Measurements from ENCODE around the gene ATG16L1.

Gene ATG16L1

DNA sequence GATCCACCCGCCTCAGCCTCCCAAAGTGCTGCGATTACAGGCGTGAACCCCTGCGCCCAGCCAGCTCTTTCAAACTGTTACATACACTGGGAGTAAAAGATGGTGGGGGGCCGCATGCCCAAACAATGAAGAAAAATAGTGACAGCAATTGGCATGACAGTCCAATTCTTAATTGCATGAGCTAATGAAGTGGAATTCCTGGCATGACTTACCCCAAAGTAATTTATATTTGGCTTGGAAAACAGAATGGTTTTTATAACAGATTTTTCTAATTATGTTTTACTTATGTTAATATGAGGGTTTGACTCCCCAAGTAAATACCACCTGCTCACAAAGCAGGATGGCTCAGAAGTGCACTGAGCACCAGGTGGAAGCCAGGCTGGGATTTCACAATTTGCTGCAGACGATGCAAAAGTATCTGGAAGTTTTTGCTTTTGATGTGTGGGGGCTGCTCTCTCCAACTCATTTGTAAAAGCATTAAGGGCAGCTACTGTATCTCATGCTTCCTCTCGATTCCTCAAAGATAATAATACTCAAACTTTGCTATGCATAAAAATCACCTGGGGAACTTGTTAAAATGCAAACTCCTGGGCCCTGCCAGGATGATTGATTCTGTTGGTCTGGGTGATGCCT is 24.0 kb upstream of the ATG16L1 start:
- no peak for DNase-seq

DNA sequence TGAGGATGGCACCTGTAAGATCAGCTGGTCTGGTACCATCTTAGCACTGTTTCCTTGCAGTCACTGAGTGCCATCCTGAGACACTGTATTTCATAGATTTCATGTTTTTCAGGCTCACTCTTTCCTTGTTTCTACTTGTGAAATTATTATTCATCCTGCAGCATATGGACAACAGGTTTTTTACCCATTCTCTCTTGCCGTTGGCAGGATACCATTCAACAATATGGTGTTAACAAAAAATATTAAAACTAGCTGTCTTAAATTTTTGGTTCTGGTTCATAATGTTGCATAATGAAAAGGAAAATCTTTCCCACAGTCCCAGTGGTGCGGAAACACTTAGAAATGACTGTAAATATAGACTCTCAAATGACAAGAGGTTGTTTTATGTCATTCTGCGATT is 23.1 kb upstream of the ATG16L1 start:
- DNase-seq: no peak

DNA sequence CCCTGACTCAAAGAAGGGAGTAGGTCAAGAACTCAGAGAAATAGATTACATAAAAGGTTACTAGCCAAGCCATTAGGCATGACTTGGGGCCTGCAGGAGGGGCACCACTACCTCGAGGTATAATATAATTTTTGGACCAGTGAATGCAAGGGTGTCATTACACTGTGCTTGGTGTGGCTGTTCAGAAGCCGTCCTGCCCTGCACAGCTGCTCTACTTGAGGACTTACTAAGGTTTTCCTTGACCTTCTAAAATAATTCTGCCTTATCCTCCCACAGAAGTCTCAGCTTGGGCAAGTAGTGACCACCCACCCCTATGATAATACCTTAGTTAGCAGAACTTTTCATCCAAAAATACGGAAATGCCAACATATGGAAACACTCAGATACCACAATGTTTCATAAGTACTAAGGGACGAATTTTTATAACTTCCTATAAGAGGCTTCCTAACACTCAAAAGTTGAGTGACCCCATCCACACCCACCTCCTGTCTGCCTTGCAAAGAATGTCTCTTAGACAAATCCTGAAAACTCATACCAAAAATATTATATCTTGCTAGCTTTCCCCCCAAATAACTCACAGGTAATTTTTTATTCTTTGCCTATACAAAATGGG is 17.7 kb upstream of the ATG16L1 start:
- DNase-seq: no peak

DNA sequence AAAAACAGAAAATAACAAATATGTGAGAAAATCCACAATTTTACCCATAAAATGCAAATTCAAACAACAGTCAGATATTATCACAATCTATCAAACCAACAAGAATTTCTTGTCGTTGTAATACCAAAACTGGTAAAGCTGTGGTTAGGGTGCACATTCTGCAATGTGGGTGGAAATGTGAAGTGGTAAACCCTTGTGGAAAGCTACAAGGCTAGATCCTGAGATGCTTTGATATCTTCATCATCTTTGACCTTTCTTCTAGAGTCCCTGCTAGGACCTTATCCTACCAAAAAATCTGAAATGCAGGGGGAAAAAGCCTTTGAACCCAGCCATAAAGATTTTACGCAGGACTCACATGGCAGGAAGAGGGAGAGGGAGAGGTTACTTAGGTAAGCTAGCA is 17.2 kb upstream of the ATG16L1 start:
- no peak for DNase-seq

DNA sequence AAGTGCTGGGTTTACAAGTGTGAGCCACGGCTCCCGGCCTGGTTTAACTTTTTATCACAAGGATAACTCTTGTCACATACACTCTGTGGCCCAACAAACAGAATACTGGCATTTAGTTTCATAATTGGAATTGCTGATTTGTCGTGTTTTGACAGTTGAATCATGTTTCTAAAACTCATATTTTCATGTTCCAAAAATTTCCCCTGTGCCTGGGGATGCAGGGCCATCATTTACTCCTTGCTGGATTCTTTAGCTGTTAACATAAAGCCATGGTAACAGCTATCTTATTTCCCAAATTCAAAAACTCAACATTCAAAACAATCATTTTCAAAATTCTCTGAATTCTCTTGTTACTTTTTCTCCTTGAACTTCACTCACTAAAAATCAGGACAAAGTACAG is 16.5 kb upstream of the ATG16L1 start:
- DNase-seq: no peak

DNA sequence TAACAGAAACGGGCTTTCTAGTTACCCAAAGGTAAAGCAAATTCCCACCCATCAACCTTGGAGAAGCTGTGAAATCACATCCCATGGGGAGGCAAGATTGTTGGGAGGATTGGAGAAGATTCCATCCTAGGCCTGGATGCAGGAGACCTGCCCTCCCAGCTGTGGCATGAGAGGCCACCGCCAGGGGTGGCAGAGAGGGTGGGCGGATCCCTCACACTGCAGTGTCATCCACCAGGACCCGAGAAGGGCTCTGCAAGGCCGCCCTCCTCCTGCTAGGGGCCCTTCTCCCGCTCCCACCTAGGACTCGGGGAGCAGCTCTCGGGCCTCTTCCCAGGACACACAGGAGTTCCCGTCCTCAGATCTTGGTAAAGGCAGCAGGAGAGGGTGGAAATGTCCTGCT is 15.5 kb upstream of the ATG16L1 start:
- DNase-seq: no peak

DNA sequence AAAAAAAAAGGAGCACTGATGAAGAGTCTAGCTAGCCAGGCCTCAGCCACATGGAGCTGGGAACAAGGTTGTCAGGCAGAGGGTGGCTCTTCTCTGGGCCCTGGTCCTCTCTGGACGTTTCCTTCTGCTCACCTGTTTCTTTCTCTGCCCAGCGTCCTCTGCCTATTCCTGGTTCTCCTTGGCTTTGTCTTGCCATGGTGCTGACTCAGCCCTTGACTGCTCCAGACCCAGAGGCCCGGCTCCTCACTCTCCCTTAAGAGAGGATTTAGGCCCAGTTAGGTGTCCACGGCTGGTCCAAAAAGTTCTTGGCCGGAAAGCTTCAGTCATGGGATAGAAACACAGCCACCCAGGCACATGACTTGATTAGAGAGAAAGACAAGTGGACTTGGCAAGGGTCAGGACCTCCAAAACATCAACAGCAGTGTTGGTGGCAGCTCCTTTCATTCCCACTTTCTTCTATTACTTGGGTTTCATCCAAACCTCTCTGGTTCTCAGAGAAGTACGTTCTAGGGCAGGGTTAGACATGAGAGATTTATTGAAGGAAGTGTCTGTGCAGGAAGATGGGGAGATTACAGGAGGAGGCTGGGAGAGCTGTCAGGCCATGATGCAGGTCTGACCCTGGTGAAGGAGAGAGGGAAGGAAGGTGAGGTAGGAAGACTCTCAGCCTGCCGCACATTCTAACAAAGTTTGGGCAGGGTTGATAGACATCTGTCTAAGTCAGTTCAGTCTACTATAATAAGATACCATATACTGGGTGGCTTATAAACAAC is 14.5 kb upstream of the ATG16L1 start:
- no peak for DNase-seq

DNA sequence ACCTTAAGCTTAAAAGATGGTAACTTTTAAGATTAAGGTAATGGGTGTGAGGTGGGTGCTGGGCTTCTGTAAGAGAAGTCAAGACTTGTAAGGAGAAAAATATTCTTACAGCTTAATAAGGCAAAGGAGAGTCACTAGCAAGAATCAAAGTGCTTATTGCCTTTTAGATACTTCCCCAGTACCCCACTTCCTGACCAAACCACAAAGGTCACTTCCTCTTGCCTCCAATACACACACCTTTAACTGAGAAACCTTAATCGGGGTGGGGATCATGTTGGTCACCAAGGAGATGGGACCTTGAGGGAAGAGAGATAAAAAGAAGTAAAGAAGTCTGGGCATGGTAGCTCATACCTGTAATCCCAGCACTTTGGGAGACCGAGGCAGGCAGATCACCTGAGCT is 10.6 kb upstream of the ATG16L1 start:
- DNase-seq: no peak

DNA sequence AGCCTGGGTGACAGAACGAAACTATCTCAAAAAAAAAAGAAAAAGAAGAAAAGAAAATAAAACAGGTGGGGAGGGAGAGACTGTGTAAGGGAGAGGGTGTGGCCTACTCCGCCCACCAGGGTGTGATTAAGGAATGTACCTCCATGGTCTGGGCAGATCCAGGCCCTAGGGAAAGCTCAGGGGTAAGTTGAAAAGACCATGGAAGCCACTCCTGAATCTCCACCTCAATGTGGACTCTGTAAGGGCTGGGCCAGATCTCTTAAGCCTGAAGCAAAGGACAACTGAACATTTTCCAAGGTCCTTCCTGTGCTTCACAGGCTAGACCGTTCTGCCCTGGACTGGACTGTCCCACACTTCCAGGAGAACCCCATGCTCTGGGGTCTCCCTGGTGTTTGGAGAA is 9.7 kb upstream of the ATG16L1 start:
- no peak for DNase-seq

DNA sequence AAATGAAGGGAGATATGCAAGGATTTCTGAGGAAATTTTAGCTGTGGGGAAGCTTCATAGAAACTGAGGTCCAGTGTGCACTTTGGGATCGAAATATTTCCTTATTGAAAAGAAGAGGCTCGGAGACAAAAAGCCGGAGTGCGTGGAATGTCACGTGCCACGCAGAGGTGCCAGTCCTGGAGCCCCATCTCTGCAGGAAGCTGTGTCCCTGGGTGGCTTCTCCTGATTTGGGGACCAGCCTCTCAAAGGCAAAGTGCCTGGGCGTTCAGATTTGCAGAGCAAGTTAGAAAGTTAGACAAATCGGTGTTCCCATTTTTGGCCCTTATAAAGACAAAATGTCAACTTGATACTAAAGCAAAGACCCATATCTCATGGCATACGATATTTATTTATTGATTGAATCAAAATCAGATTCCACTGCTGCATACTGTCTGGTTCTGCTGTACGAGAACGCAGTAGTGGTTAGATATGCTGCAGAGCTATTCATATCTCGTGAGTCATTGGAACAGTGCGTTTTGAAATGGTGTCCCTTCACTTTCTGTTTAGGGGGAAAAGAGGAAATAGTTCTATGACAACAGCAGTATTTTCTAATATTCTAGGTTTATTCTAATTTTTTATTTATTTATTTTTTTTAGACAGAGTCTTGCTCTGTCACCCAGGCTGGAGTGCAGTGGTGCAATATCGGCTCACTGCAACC is 9.1 kb upstream of the ATG16L1 start:
- DNase-seq: no peak

DNA sequence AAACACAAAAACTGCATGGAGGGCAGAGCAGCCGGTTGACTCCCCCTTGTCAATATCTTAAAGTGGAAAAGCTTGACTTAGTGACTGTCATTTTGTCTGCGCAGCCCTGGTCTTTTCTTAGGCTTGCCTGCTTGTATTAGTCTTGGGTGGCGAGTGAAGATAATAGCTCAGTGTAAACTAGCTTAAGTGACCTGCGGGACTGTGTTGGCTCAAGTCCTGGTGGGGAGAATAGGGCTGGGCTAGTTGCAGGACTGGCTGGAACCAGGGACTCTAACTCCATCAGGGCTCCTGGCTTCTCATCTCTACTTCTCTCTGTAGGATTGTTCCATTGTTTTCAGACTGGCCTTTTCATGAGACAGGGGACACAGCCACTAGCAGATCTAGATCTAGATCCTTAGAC is 8.1 kb upstream of the ATG16L1 start:
- no peak for DNase-seq

DNA sequence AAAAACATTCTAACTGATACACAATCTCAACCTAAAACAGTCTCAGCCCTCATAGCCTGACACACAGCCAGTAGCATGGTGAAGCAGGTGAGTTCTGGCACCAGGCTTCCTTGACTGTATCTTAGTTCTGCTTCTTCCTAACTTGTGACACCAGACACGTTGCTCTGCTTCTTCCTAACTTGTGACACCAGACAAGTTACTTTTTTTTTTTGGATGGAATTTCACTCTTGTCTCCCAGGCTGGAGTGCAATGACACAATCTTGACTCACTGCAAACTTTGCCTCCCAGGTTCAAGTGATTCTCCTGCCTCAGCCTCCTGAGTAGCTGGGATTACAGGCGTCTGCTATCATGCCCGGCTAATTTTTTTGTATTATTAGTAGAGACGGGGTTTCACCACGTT is 6.7 kb upstream of the ATG16L1 start:
- DNase-seq: no peak

DNA sequence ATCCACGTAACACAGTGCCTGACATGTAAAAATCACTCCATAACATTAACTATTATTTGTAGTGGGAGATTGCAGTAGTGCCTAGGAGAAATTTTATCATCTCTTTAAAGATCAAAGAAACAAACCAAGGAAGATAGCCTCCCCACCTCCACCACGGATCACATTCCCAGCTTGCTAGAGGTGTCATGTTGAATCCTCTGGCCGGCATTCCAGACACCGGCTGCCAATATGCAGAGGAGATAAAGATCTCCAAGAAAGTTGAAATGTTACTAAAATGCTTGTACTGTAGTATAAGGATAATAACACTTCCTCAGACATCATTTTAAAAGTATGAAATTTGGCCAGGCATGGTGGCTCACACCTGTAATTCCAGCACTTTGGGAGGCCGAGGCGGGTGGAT is 6.1 kb upstream of the ATG16L1 start:
- DNase-seq: no peak

DNA sequence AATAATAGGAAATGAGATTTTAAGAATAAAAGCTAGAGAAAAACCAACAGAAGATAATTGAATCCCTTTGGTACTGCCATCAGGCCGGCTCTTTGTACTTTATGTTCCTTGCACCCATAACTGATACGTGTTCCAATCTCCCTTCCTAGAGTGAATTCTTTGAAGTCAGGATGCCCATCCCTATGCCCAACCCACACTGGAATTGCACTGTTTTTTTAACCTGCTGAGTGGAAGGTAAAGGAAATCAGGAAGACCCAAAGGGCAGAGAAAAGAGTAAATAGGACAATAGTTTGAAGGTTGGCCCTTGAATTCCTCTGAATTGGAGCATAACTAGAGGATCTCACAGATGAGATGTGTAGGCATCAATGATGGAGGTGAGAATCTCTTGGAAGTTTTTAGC is 4.4 kb upstream of the ATG16L1 start:
- DNase-seq: no peak

DNA sequence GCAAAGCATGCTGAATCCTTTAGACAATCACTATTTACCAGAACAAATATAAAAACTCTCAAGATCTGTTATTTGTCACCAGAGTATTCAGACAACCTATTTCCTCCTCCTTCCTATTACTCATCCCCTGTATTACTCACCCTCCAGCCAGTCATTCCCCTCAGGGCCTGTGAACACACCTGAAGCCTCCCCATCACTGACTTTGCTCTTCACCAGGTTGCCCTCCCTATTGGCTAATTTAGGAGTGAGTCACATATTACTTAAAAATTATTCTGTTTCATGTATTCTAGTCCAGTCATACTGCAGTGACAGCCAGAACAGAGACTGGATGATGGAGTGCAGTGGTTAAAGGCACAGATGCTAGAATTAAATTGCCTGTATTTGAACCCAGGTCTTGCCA is 3.7 kb upstream of the ATG16L1 start:
- peak; percentile 3 for DNase-seq

DNA sequence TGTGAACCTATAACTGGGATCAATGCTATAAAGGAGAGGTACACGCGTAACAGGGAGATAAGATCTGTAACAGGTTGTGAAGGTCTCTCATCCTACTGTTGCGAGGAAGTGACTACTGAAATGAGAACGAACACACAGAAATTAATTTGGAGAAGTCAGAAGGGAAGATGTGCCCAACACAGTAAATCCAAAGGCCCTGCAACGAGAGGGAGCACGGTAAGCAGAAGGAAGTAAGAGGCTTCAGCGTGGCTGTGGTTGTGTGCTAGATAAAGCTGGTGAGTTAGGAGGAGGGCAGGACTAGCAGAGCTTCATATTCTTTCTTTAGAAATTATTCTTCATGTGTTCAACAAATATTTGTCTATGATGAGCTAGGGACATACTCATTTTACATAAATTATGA is 2.5 kb upstream of the ATG16L1 start:
- no peak for DNase-seq

DNA sequence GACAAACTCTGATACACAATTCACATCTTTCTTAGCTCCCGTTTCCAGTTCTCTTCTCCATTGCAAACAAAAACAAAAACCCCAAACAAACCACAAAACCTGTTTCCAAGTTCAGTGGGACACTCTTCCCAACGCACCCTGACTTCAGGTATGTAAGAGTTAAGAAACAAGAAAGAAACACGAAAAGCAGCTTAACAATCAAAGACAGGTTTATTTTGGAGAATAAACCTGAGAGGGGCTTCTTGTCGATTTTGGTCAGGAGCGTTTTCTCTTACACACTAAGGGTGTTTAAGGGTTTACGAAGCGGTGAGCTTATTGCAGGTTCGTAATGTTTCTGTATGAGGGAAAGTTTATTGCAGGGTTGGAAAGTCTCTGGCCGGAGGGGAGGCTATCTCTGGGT is 905 bp upstream of the ATG16L1 start:
- no peak for DNase-seq

DNA sequence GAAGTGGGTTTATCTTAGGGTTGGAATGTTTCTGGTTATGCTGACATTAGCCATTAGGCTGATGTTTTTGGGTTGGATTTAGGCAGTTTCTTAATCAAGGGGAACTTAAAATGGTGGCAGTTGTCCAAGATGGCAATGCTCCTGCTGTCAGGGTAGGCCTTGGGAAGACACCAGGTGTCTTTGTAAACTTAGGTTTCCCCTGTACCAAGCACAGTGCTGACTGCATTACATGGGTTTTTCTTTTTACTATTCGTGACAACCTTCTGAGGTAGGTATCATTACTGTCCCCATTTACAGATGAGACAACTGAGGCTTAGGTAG is 528 bp upstream of the ATG16L1 start:
- no peak for DNase-seq

DNA sequence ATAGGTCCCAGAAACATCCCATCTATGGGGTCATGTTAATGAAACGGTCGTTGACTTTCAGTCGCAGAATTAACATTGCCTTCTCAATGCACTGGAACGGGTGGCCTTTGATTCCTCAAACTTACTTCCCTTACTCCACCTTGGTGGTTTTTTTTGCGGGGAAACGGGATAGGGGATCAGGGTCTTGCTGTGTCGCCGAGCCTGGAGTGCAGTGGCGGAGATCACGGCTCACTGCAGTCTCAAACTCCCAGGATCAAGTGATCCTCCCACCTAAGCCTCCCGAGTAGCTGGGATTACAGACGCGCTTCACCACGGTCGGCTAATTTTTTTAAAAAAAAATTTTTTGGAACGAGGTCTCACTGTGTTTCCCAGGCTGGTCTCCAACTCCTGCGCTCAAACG is 754 bp downstream of the ATG16L1 start:
- DNase-seq: no peak

DNA sequence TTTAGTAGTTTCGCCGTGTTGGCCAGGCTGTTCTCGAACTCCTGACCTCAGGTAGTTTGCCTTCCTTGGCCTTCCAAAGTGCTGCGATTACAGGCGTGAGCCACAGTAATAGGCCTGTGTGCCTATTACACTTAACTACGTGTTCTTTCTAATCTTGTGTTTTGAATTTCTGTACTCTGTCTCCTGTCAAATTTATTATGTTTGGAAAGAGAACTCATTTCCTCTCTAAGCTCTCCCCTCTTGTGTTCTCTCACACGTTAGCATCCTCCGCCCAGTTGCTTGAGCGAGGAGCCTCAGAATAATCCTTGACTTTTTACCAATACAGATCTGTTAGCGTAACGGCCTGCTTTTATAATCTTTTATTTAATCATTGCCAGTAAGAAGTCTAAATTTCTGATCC is 3.7 kb downstream of the ATG16L1 start:
- DNase-seq: no peak

DNA sequence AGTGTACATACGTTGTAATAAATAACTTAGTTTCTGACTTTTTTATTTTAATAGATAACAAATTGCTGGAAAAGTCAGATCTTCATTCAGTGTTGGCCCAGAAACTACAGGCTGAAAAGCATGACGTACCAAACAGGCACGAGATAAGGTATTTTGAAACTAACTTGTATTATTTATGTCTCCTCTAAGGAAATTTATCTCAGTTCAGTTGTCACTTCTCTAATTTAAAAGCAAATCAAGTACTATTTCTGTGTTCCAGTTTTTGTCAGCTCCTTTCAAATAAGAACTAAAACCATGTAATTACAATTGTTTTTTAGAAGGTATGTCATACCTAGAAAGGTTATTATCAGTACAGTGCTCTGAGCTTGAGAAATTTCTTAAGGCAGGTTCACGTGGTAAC is 4.6 kb downstream of the ATG16L1 start:
- DNase-seq: no peak

DNA sequence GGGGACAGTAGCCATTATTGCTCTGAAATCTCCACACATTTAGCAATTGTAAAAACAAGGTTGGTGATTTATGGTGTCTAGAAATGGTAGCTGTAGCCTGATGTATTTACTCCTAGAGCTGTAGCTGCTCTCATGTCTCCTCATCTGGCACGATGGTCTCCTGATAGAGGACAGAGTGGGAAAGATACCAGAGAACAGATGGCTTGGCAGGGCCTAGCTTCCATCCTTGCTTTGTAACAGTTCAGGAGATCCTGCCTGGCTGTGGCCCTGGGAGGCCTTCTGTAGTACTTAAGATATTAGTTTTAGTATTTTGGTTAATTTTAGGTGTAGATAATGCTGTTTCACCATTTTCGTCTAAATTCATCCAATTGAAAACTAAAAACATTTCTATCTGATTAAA is 6.7 kb downstream of the ATG16L1 start:
- DNase-seq: no peak

DNA sequence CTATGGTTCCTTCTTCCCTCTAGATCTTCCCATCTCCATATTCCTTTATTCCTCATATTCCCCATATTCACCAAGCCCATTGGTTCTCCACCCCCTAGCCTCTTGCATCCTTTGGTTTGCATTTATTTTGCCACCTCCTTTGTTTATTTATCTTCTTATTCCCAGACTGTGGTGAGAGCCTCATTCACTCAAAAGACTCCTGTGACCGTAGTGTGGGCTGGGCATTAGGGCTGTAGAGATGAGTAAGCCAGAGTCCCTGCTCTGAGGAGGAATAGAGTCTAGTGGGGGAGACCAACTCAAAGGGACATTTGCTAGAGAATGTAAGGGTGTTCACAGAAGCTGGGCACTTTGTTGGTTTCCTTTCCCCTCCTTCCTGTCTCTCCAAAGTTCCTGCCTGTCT is 8.3 kb downstream of the ATG16L1 start:
- no peak for DNase-seq

DNA sequence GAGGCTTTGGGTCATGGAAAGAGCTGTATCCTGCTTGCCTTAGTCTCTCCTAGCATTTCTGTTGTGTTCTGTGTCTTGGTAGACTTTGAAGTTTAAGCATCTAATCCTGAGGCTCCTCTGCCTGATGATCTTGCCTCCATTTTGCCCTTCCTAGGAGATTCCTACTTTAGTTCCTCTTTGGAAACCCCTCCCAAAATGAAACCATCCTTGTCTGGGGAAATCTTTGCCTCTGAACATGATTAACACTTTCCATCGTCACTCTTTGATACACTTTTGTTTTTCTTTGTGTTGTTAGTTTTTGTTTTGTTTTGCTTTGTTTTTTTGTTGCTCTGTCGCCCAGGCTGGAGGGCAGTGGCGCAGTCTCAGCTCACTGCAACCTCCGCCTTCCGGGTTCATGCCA is 9.2 kb downstream of the ATG16L1 start:
- DNase-seq: no peak

Measured in fibroblast of skin of abdomen (primary cell).